Measurements from ENCODE around the gene SH3GL1. TPM values are rescaled to one million over a fixed set of nuclear protein-coding genes. Genes with fewer than 3 reads are reported as not detected.
A peak's percentile ranks its signal among the peaks of the same experiment; 100 is the strongest.

The SH3GL1 gene
- total RNA-seq (2013; cell fraction: nucleolus; rRNA removed) = 38.8 and 43.5 TPM in 2 replicates
- total RNA-seq (2014; rRNA removed) = 24.0 and 28.9 TPM in 2 replicates
- total RNA-seq (2014; rRNA removed; fragmentation: Illumina TruSeq; extraction: Trizol) = 9.2 and 11.8 TPM in 2 replicates
- total RNA-seq (2021) = 41.5 and 47.4 TPM in 2 replicates
- polyA plus RNA-seq (2011; ENCODE audit: low read depth) = 9.3 TPM
- 20.3 and 28.0 TPM in 2 replicates for polyA plus RNA-seq (2011; rRNA removed)
- polyA plus RNA-seq (2011; cell fraction: cytosol; rRNA removed) = 42.5 and 50.8 TPM in 2 replicates
- polyA plus RNA-seq (2011; cell fraction: nucleus; rRNA removed) = 84.7 and 86.6 TPM in 2 replicates
- polyA plus RNA-seq (2012) = 27.3 and 36.9 TPM in 2 replicates
- 1.6 and 9.2 TPM in 2 replicates for polyA plus RNA-seq (2014; fragmentation: Illumina TruSeq; extraction: Trizol)
- 1 to 10 TPM in 1 of 2 experiments, under 1 TPM in 1; 0.93 to 3.0 TPM for polyA plus RNA-seq (2014; fragmentation: Nextera tagmentation; extraction: Ambion mirVana)
- 36.5 and 44.0 TPM in 2 replicates for polyA plus RNA-seq (2014; rRNA removed)
- 10 to 100 TPM; 30.0 to 32.5 TPM for polyA plus RNA-seq (2016; fragmentation: Nextera tagmentation; extraction: Ambion mirVana)
- polyA minus RNA-seq (2011; rRNA and poly(A)+ RNA removed) = 16.5 and 39.6 TPM in 2 replicates
- polyA minus RNA-seq (2011; cell fraction: cytosol; rRNA and poly(A)+ RNA removed) = 19.4 and 21.3 TPM in 2 replicates
- polyA minus RNA-seq (2011; cell fraction: nucleus; rRNA and poly(A)+ RNA removed) = 16.6 and 34.7 TPM in 2 replicates
- percentile 82 among the genes with signal in this experiment for Bru-seq, nascent RNA
- percentile 84 among the genes with signal in this experiment for BruChase-seq, experiment 1, labeled RNA remaining after a 6-hour chase
- BruChase-seq, experiment 2, labeled RNA remaining after a 2-hour chase = percentile 80 among the genes with signal in this experiment
- long read RNA-seq, experiment 1, partial matches to known transcripts = 1 of 8 reads
- long read RNA-seq, experiment 1, other reads (novel, unspliced or antisense) = 3 of 8 reads
- long read RNA-seq, experiment 2, partial matches to known transcripts = 0 of 3 reads
- long read RNA-seq, experiment 2, other reads (novel, unspliced or antisense) = 3 of 3 reads

- peak within 1 kb of the TSS; percentile 81 for H3K4me3 ChIP-seq
- in situ Hi-C loops (cut with MboI) (no loop called here), intact Hi-C loops (cut with micrococcal nuclease; ENCODE audit: unreplicated experiment) (loop anchor here (1.0 to 5.0 kb wide), 3 partner anchors 31 to 413 kb away; partner anchors contain the start of gene EEF2)
- peaks cover 76% of the 10 kb centered on the region for H3K79me2 ChIP-seq (ENCODE audit: control insufficient read depth, insufficient read depth, low read length)
- POLR2A ChIA-PET = interaction anchor here (0.6 to 1.6 kb wide), 4 partner anchors 20 to 34 kb away, joined by 3 to 11 read pairs (median 6); no protein-coding TSS in a partner anchor
- RAD21 ChIA-PET (ENCODE audit: unreplicated experiment) = interaction anchor here (0.6 to 1.4 kb wide), 5 partner anchors 18 to 70 kb away, joined by 3 to 13 read pairs (median 4); partner anchors contain the start of gene MPND
- ATAC-seq = peak; percentile 57
- BruUV-seq (replicated peaks) = no TSS peak
- H3K9me3 ChIP-seq (replicated peaks; ENCODE audit: control insufficient read depth, insufficient read depth, low read length) = no peaks in the 10 kb centered on the region
- DNase-seq (ENCODE audit: low read depth, low spot score) = peak; percentile 48
- H3K27ac ChIP-seq (ENCODE audit: control insufficient read depth, insufficient read depth) = peak within 1 kb of the TSS; percentile 92
- H3K4me2 ChIP-seq (ENCODE audit: control insufficient read depth, insufficient read depth) = peak within 1 kb of the TSS; percentile 52
- H3K9ac ChIP-seq (ENCODE audit: control insufficient read depth, insufficient read depth, low read length) = peak within 1 kb of the TSS; percentile 80
- CTCF ChIA-PET = interaction anchor here (0.6 to 1.4 kb wide), 9 partner anchors 18 to 134 kb away, joined by 3 to 16 read pairs (median 5); partner anchors contain the start of genes HDGFL2 and MPND
- SMC1A ChIA-PET (ENCODE audit: uncharacterized antibody, unreplicated experiment) = interaction anchor here (0.6 to 2.9 kb wide), 4 partner anchors 25 to 116 kb away, joined by 3 to 13 read pairs (median 8); partner anchors contain the start of gene MPND
- FAIRE-seq = peak; percentile 88
- H3K4me1 ChIP-seq (ENCODE audit: control insufficient read depth, insufficient read depth, low read length) = peaks cover 3% of the 10 kb centered on the region; the same call in 1 of the 2 replicates
- WGBS (ENCODE audit: insufficient coverage, insufficient replicate concordance, low lambda C conversion rate, missing lambda C conversion rate) = 2% methylated on average over 67 of the region's 90 CpGs
- no peaks in the 10 kb centered on the region for H3K27me3 ChIP-seq (replicated peaks in 1 of 2; ENCODE audit: control insufficient read depth in 2 of 2, insufficient read depth in 2 of 2, low read length in 1 of 2)
- peaks cover 3% of the 10 kb centered on the region; the same call in 1 of the 2 replicates for H4K20me1 ChIP-seq (ENCODE audit: control insufficient read depth, insufficient read depth)
- peak within 1 kb of the TSS; percentile 33 for H2AFZ ChIP-seq (ENCODE audit: control insufficient read depth, low read depth, low read length)
- H3K36me3 ChIP-seq (ENCODE audit: control insufficient read depth in 2 of 2, insufficient read depth in 2 of 2, low read length in 1 of 2) = peaks cover 2 to 7% of the 10 kb centered on the region in 2 experiments; a peak in 3 of 4 replicates
- TF ChIP-seq CREM (IDR thresholded peaks at IDR 0.05; ENCODE audit: low read depth) (peak; percentile 84), ATF7 (IDR thresholded peaks at IDR 0.05; ENCODE audit: low read depth) (peak; percentile 49; the same call in 1 of the 2 replicates), SP1 (IDR thresholded peaks at IDR 0.05; ENCODE audit: low read depth, low read length) (peak; percentile 67), KDM1A (IDR thresholded peaks at IDR 0.05; ENCODE audit: borderline replicate concordance) (no peak), USF1 (IDR thresholded peaks at IDR 0.05; ENCODE audit: borderline replicate concordance, extremely low read length, insufficient read depth, low read depth, low read length) (peak; percentile 53), MLLT1 (IDR thresholded peaks at IDR 0.05) (no peak), TAF1 (IDR thresholded peaks at IDR 0.05; ENCODE audit: borderline replicate concordance, low read depth, low read length) (peak; percentile 72; the same call in 1 of the 2 replicates), CTCF (IDR thresholded peaks at IDR 0.05 in 2 of 3, conservative IDR thresholded peaks at IDR 0.05 in 1 of 3; ENCODE audit: control insufficient read depth in 2 of 3, extremely low read depth in 1 of 3, insufficient read depth in 1 of 3, low read depth in 3 of 3, low read length in 3 of 3) (peak; percentile 93 to 98 (median 95)), ZNF217 (IDR thresholded peaks at IDR 0.05) (0 out of 2 replicates have a peak, but pooled peaks have one; percentile 45), RBBP5 (conservative IDR thresholded peaks at IDR 0.05) (no peak), HCFC1 (IDR thresholded peaks at IDR 0.05; ENCODE audit: low read length) (peak; percentile 74), SRF (IDR thresholded peaks at IDR 0.05; ENCODE audit: low read depth in 2 of 2, low read length in 2 of 2) (peak in 1 of 2 experiments; percentile 7; a peak in 1 of 4 replicates), WRNIP1 (IDR thresholded peaks at IDR 0.05; ENCODE audit: borderline replicate concordance, low read depth, low read length) (0 out of 2 replicates have a peak, but pooled peaks have one; percentile 77)
Observed at GRCh38 chr19:4400135-4400936, at the start of gene SH3GL1. SH3GL1 (minus strand) TSS chr19:4400547; CDS start chr19:4400368, 179 bp downstream.
